Astrocyte of the hippocampus (primary cell): ENCODE data around the gene CATSPER3.

ENCODE experiments used
- DNase-seq: peaks from one replicate; pipeline ENCODE4 v3.0.0; 2011; ENCODE audit warnings: low read depth, low spot score

The CATSPER3 gene

DNA sequence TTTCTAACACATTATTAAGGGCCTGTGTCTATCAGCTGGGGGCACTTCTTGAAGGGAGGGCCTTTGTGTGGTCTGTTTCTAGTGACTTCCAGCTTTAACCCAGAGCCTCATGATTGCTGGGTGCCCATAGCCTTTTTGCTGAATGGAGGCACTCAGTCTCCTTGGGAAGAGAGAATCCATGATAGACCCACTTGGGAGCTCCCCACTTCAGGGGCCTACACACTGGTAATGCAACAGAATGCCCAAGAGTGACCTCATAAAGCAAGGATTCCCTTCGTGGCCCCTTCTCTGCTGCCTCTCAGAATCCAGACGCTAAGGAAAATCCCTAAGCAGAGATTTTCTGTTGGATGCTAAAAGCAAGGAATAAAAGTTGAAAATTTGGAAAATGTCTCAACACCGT lies at the start of gene CATSPER3:
Gene CATSPER3, plus strand, starts transcription at position 301 of the 400 bp plus-strand sequence. Its CDS starts 85 bp downstream, at position 386.
- DNase-seq, result no peak

DNA sequence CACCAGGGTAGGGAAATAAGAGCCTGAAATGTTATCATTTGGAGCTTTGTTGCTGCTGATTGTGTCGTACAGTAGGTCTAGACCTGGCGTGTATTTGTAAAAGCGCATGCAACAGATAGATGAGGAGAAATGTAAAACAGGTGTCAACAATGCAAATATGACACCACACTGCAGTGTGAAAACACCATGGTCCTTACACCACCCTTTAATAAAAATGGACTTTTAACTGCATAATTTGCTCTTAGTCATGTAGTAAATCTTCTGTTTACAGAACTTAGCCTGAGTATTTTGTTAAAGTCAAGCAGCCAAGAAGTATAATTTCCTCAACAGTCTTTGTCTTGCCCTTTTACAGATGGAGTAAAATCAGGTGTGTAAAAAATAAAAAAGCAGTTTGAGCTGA lies 48.8 kb upstream of the CATSPER3 start:
- no peak for DNase-seq

DNA sequence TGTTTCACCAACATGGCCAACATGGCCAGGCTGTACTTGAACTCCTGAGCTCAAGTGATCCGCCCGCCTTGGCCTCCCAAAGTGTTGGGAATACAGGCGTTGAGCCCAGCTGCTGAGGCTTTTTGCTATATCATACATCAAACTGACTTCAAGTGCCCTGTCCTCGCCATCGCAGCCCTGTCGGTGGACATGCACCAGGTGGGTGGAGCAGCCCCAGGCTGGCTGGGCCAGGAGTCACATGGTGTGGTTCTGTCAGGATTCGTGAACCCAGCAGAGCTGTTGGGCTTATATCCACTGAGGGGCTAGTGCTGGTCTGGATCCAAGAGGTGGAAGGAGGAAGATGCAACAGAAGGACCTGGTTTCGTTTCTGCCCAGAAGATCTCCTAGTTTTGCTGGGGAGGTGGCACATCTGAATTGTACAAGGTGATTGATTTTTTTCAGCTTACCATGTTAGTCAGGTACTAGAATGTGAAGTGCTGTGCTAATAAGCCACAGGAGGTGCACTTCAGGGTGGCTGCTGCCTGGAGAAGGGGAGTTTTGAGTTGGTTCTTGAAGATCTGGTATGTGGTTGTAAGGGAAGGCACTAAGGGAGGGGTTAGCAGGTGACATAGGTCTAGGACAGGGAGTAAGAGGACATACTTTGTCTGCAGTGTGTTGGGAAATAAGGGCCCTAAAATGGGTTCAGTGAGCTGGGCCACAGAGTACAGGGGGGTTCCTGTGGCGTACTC lies 46.7 kb upstream of the CATSPER3 start:
- DNase-seq, result no peak

DNA sequence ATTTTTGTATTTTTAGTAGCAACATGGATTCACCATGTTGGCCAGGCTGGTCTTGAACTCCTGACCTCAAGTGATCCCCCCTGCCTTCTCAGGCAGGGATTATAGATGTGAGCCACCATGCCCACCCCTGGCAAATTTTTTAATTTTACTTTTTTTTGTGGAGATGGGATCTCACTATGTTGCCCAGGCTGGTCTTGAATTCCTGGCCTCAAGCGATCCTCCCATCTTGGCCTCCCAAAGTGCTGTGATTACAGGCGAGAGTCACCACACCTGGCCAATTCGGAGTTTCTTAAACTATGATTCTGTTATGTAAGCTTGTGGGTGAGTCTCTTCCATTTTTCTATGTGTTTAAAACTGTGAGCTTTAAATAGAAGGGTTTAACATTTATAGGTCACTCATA lies 35.2 kb upstream of the CATSPER3 start:
- no peak for DNase-seq

DNA sequence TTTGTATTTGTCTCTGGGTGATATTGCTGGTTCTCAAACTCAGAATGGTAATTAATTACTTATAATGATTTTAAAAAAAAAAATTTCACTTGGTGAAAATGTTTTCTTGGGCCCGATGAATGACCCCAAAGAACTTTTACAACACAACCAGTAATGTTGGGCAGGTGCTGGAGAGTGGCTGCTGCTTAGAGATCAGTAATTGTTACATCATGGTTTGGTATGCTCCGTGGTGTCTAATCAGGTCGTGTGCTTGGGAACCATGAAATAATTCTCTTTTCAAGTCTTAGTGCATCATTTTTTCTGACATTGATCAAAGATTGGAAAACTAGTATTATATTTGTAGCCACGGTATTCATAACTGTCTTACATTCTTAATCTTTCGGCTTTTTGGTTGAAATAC lies 33.5 kb upstream of the CATSPER3 start:
- no peak for DNase-seq

DNA sequence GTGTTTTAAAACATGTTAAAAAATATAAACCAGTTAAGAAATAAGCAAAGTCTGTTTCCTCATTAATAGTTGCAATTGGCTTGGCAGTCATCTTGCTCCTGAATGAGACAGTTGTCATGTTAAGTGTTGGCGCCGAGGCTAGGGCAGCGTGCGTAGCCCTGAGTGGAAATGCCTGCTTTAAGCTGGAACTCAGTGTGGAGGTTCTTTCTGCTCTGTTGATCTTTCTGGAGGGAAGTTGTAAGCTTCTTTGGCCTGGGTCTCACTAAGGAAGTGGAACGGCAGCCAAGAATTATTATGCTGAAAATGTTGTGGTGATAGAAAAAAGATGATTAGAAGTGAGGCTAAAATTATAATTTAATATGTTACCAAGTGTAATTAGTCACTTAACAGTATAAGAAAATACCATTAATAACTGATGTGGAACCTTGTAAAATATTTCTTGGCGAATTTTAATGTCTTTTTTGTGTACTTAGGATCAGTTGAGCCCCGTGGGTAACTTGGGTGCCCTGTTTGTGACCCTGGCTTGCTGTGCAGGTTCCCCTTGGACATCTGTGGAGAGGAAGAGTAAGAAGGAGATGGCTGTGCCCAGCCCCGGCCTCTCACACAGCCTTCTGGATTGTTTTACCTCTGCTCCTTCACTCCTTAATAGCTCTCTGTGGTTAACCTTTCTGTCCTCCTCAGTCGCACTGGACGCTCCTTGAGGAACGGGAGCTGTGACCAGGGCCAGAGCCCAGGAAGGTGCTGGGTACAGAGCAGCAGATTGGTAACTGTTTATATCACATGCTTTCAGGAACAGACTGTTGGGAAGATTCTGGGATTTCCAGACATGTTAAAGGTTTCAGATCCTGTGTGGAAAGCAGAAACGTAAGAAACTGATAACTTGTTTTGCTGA lies 31.8 kb upstream of the CATSPER3 start:
- no peak for DNase-seq

DNA sequence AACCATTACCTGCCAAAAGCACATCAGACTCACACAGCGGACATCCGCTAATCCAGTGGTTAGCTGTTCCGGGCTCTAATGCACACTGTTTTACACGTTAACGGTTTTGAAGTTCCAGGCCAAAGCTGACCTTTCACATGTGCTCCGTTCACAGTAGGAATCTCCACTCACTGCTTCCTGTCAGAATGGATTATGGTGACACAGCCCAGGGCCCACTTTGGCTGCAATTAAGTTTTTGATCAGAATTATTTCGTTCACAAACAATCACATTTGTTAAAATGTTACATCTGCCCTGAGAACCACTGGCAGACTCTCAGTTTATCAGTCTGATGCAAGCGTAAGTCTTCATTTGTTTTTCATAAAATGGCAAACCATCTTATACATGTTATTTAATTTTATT lies 30.2 kb upstream of the CATSPER3 start:
- no peak for DNase-seq

DNA sequence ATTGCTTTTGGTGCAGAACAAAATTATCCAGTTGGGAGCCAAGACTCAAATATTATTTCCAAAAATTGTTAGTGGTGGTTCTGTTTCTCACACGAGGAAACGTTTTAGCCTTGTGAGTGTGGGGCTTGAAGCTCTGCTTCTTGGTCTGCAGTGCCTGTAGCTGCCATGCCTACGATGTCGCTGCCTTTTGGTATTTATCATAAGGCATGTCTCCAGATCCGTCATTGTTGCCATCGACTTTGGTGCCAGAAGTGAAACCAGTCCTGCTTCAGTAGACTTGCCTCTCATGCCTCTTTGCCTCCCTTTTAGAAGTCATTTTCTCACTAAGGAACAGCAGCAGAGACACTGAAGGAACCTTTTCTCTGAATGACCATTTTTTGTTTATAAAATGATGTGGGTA lies 29.7 kb upstream of the CATSPER3 start:
- no peak for DNase-seq

DNA sequence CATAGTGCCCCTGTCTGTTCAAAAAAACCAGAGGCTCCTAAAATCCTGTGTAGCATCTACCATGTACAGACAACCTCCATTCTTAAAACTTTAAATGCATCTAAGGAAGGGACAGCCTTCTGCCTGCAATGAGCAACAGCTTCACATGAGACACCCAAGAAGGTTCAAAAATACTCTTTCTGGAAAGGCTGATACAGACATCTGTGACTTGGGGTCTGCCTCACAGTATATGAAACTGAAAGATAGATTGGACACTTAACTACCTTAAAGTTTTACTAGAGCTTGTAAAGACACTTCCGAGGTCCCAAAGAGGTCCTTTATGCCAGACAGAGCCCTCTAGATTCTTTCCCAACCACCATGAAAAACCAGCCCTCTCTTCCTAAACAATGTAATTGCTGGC lies 28.2 kb upstream of the CATSPER3 start:
- DNase-seq, result no peak

DNA sequence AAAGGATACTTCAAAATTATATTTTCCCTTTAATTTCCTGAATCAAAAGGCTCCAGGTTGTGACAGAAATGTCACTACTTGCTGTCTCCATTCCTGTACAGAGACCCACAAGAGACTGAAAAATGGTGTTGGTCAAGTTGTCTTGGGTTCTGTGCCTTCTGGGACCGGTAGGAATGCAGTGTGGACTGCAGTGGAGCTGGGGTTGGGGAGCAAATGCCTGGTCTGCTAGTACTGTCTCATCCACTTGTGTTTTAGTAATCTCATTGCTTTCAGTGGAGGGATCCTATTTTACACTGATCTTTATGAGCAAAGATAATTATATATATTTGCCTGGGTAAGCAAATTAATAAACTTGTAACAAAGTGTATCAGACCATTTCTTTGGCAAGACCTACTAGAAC lies 24.2 kb upstream of the CATSPER3 start:
- no peak for DNase-seq

DNA sequence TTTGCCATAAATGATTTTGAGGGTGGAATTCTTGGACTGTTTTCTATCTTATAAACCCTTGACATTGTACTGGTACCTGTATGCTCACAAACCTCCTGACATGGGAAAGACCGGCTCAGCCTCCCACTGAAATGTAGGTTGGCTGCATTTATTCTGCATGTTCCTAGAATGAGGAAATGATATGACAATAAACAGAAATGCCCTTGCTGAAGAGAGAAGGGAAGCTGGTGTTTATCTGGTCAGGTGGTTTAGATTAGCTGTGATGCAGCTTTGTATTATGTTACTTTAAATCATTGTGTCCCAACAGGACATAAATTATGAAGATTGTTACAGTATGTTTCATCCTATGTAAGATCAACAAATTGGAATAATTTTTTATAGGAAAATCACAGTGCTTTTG lies 23.1 kb upstream of the CATSPER3 start:
- DNase-seq, result no peak

DNA sequence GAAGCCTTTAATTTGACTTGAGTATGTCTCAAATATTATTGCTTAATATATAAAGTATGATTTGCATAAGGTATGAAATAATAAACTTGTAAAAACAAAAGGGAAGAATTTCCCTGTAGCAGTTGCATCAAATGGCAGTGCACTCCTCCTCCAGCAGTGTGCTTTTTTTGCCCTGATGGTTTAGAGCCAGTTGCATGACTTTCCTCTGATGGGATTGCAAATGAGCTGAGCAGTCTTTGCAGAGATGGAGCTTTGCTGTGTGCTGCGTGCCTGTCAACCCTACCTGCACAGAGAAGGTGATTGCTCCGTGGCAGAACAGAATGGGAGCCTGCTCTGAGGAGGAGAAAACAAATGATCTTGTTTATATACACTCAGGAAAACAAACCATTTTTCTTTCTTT lies 22.7 kb upstream of the CATSPER3 start:
- no peak for DNase-seq

DNA sequence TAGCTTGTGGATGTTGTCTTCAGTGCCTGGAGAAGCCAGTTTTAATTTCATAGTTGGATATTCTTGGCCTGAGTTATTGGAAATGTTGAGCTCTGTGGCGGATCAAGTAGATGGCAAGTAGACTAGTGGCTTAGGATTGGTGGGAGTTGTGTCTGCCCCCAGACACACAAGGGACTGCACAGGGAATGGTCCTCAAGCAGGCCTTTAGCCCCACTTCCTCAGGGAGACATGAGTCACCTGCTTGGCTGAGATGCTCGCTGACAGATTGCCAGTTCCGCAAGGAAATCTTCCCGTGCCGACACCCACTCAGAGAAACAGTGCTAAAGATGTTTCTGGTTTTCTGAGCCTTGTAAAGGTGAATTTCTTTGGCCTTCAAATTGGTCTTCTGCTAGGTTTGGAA lies 18.8 kb upstream of the CATSPER3 start:
- DNase-seq, result peak; percentile 47

DNA sequence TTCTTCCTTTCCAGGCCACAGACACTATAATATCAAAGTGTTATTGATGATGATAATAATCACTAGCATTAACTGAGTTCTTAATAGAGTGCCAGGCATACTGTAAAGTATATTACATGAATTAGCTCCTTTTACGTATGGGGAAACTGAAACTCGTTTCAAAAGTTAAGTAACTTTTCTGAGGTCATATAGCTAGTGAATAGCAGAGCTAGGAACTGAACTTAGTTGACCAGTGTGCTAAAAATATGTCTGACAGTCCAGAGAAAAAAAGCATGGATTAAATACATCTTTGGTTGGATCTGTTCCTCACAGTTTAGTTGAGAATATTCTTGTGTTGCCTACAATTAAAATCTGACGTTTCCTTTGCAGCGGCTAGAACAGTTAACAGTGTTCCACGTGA lies 18.4 kb upstream of the CATSPER3 start:
- DNase-seq, result no peak

DNA sequence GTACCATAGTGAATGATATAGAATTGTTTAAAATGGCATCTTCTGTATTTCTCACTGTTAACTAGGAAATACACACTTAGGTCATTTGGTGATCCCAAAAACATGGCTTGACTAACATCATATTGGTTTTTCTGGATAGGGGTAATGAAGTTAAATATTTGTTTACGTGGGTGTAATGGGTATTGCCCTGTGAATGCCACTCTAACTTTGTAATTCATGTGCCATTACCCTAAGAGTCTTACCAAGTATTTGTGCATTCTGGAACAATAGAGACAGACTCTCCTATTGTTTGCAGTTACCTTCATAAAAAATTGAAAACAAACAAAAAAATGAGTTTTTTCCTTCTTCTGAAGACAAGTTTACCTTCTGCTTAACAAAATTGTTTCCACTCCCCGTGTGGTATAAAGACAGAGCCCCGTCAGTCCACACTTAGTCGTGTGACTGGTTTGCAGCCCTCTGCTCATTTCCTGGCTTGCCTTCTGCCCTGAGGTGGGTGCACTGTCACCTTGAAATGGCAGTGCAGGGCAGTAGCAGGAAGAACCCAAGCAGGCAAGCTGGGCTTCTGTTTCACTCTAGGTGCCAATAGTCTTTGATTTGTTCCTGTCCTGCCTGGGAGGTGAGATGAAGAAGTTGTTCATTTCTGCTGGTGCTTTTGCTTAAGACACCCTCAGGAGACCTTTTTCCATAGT lies 9.6 kb upstream of the CATSPER3 start:
- DNase-seq, result no peak

DNA sequence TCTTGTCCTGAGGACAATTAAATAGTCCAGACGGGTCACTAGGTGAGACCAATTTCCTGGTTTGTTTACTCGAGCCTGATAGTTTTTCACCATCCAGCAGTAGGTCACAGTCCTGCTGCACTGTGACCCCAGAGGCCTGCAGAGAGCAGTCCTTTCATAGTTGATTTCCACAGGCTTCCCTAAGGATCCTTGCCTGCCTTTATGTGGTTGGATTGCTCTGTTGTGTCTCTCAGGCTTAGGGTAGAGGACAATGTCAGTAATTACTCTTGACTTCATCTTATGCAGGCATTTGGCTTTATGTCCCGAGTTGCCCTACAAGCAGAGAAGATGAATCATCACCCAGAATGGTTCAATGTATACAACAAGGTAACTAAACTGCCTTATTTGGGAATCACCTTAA lies 9.0 kb upstream of the CATSPER3 start:
- DNase-seq, result no peak

DNA sequence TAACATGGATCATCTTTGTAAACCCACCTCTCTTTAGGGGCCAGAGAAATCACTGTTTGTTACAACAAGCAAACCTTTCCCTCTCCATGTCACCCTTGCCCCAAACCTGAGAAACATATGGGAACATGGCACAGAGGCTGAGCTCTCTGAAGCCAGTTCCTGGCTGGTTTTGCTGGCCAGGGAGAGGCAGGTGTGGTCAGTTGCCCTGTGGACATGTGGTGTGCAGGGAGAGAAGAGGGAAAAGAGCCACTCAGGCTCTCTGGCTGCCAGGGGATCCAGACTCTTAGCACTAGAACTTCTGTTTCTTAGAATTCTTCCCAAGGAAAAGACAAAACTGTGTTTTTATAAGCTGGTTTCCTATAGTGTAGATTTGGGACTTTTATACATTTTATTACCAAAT lies 4.6 kb upstream of the CATSPER3 start:
- no peak for DNase-seq

DNA sequence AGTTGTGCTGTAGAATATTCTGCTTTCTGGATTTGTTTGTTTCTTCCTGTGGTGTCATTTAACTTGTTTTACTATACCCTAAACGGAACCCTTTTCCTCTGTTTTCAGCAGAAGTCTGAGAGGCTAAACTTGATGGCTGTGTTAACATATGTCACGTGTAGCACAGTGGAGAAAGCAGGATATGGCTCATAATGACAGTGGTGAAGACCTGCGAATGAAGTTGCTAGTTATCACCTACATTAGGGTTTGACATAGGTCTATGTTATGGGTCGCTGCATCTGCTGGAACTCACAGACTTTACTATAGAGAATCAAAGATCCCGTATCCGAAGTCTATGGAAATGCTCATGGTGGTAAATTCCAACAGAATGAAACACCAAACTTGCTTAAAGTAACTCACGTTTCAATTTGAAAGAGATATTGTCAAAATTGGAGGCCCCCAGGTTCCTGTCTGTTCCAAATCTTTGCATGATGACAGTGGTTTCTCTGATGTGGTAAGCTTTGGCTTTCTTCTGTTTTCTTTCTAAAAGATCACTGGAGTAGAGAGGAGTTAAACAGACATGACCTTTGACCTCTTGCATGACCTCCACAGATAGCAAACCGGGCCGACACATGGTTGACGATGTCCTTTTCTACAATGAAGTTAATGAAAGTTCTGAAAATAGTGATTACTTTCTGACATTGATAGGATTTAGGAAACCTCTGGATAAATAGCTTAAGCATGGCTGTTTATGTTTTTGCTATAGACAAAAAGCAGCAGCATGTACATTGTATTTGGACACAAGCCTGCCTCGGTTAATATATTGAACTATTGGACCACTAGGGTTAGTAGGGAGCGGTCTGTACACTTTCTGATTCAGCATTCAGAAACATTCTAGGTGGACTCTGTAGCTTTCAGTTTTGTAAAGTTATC lies 3.1 kb upstream of the CATSPER3 start:
- DNase-seq, result no peak

DNA sequence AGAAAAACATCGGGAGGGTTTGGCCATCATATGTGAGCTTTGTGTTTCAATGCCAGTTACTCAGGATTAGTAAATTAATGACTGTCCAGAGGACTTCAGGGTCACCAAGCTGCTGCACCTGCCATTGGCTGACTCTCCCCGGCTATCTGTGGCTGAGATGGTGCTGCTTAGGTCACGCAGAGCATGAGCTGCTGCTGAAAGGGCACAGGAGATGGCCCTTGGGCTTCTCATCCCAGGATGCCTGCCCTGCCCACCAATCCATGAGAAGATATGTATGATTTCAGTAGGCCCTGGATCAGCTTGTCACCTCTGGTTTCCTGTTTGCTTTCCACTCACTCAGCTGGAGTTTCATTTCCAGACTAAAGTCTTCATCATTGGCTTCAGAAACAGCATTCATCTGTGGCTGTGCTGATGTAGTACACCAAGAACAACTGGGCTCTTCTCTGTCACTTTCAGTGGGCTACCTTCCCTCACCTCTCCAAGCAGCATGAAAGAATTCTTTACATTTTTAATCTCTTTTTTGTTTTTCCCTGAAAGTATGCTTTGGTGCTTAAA lies 2.4 kb upstream of the CATSPER3 start:
- no peak for DNase-seq

DNA sequence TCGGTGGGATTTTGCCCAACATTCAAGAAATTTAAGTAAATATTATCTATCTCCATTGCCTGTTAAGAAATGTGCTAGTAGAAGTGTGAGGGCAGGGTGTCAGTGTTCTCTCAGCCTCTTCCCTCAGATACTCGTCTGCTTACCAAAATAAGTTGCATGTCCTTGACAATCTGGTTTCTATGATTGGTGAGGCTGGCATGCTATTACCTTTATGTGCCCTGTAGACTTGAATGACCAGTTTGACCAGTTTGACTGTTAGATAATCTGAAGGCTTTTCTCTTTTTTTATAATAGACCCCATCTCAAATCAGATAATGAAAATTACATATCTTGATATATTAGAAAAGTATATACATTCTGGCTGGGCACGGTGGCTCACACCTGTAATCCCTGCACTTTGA lies 348 bp downstream of the CATSPER3 start:
- no peak for DNase-seq

DNA sequence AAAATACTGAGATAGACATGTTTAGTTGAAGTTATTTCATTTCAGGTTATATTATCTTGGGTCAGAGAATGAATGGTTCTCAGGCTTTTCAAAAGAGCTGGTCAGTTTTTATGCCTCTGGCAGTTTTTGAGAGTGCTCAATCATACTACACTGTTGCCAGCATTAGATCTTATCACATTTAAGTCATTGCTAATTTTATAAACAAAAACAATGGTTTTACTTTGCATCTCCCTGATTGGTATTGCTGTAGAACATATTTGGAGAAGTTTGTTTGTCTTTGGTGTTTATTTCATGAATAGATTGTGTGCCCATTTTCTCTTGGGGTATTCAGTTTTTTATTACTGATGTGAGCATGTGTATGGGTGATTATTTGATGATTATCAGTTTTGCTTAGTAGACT lies 1.5 kb downstream of the CATSPER3 start:
- no peak for DNase-seq
